Neural cell (in vitro differentiated cells): Measurements from ENCODE around the gene GRAP2.

Source experiments
- EZH2 ChIP-seq: fragments of 200-600, 300-800 bp; shearing (Covaris generic), sonication (generic); IDR thresholded peaks from 2 replicates; pipeline ENCODE4 v1.6.1; 2014; ENCODE audit warnings: antibody characterized with exemption, low read length, borderline replicate concordance, mild to moderate bottlenecking; ENCODE audit not compliant: insufficient read depth, poor library complexity, severe bottlenecking
- TF ChIP-seq, protein P1 (sequence below): fragments of 450-650 bp; IDR thresholded peaks from 2 replicates; pipeline ENCODE4 v1.5.1; 2014; ENCODE audit warnings: antibody characterized with exemption, mild to moderate bottlenecking, moderate library complexity; ENCODE audit not compliant: poor library complexity, severe bottlenecking
- TF ChIP-seq, protein P2 (sequence below): IDR thresholded peaks from 2 replicates; pipeline ENCODE4 v1.6.1; 2012; ENCODE audit warnings: borderline replicate concordance

DNA sequence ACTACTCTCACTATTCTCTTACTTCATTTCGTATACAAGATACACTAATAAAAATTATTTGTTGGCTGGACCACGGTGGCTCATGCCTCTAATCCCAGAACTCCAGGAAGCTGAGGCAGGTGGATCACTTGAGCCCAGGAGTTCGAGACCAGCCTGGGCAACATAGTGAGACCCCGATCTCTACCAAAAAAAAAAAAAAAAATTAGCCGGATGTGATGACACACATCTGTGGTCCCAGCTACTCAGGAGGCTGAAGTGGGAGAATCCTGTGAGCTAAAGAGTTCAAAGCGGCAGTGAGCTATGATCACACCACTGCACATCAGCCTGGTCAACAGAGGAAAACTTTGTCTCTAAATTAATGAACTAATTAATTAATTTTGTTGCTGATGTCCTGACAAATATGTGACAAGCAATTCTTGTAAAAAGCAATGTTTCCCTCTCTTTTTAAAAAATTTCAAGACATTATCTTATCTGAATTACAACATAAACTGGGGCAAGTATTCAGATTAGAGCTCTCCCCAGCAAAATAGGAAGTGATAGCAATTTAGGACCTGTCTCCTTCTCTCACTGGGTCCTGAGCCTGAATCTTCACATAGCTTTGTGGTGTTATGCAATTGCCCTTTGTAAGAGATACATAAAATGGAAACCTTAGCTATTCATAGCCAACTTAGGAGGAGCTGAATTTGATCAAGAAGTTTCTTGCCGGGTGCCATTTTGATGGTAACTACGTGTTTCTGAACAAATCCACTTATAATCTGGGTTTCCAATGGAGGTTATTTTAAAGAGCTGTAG is 41.8 kb downstream of the GRAP2 start:
- no peak for TF ChIP-seq EZH2
- TF ChIP-seq, protein P1, sequence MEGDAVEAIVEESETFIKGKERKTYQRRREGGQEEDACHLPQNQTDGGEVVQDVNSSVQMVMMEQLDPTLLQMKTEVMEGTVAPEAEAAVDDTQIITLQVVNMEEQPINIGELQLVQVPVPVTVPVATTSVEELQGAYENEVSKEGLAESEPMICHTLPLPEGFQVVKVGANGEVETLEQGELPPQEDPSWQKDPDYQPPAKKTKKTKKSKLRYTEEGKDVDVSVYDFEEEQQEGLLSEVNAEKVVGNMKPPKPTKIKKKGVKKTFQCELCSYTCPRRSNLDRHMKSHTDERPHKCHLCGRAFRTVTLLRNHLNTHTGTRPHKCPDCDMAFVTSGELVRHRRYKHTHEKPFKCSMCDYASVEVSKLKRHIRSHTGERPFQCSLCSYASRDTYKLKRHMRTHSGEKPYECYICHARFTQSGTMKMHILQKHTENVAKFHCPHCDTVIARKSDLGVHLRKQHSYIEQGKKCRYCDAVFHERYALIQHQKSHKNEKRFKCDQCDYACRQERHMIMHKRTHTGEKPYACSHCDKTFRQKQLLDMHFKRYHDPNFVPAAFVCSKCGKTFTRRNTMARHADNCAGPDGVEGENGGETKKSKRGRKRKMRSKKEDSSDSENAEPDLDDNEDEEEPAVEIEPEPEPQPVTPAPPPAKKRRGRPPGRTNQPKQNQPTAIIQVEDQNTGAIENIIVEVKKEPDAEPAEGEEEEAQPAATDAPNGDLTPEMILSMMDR: no peak
- TF ChIP-seq, protein P2, sequence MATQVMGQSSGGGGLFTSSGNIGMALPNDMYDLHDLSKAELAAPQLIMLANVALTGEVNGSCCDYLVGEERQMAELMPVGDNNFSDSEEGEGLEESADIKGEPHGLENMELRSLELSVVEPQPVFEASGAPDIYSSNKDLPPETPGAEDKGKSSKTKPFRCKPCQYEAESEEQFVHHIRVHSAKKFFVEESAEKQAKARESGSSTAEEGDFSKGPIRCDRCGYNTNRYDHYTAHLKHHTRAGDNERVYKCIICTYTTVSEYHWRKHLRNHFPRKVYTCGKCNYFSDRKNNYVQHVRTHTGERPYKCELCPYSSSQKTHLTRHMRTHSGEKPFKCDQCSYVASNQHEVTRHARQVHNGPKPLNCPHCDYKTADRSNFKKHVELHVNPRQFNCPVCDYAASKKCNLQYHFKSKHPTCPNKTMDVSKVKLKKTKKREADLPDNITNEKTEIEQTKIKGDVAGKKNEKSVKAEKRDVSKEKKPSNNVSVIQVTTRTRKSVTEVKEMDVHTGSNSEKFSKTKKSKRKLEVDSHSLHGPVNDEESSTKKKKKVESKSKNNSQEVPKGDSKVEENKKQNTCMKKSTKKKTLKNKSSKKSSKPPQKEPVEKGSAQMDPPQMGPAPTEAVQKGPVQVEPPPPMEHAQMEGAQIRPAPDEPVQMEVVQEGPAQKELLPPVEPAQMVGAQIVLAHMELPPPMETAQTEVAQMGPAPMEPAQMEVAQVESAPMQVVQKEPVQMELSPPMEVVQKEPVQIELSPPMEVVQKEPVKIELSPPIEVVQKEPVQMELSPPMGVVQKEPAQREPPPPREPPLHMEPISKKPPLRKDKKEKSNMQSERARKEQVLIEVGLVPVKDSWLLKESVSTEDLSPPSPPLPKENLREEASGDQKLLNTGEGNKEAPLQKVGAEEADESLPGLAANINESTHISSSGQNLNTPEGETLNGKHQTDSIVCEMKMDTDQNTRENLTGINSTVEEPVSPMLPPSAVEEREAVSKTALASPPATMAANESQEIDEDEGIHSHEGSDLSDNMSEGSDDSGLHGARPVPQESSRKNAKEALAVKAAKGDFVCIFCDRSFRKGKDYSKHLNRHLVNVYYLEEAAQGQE: no peak
